Lung (tissue), 12 donors: ENCODE results near the gene KIF18B. TPM values are rescaled to one million over a fixed set of nuclear protein-coding genes. Genes with fewer than 3 reads are reported as not detected.

Experiments used
- ATAC-seq: fragments of 200-7000 bp; cut with Tn5 transposase; one replicate; pipeline ENCODE4 v1.9.1; 2020; ENCODE audit warnings: moderate number of reproducible peaks; ENCODE audit not compliant: insufficient read depth, low FRiP score
- DNase-seq, 3 donors: peaks; one replicate each; pipeline ENCODE4 v3.0.0-alpha.2; 2013 to 2017
- H3K27ac ChIP-seq, 2 donors: one replicate each; pipeline ENCODE4 v1.5.1; 2013; ENCODE audit warnings: mild to moderate bottlenecking in 2 of 2, moderate library complexity in 2 of 2, control low read depth in 1 of 2, inconsistent platforms in 1 of 2, low read depth in 1 of 2, low read length in 1 of 2
- H3K27me3 ChIP-seq, 3 donors: one replicate each; pipeline ENCODE4 v1.5.1; 2013; ENCODE audit warnings: low read length in 2 of 3; ENCODE audit not compliant: control insufficient read depth in 3 of 3, insufficient read depth in 3 of 3
- H3K36me3 ChIP-seq, 4 donors: one replicate each; pipeline ENCODE4 v1.5.1; 2013; ENCODE audit warnings: low read length in 4 of 4, mild to moderate bottlenecking in 1 of 4, moderate library complexity in 1 of 4; ENCODE audit not compliant: control insufficient read depth in 4 of 4, insufficient read depth in 4 of 4
- H3K4me1 ChIP-seq, 5 donors: one replicate each; pipeline ENCODE4 v1.5.1; 2013; ENCODE audit warnings: low read length in 5 of 5, mild to moderate bottlenecking in 2 of 5, moderate library complexity in 1 of 5; ENCODE audit not compliant: control insufficient read depth in 5 of 5, insufficient read depth in 5 of 5
- H3K4me3 ChIP-seq: one replicate; pipeline ENCODE4 v1.5.1; 2013; ENCODE audit warnings: mild to moderate bottlenecking, control low read depth, moderate library complexity
- H3K9ac ChIP-seq, 2 donors: one replicate each; pipeline ENCODE4 v1.5.1; 2013; ENCODE audit warnings: low read length in 2 of 2, control low read depth in 1 of 2; ENCODE audit not compliant: insufficient read depth in 1 of 2
- H3K9me3 ChIP-seq, 4 donors: one replicate each; pipeline ENCODE4 v1.5.1; 2013; ENCODE audit warnings: low read length in 3 of 4, mild to moderate bottlenecking in 1 of 4, moderate library complexity in 1 of 4; ENCODE audit not compliant: control insufficient read depth in 4 of 4, insufficient read depth in 3 of 4
- CTCF ChIP-seq: IDR thresholded peaks from 2 replicates; pipeline ENCODE4 v1.5.1; 2012; ENCODE audit warnings: mild to moderate bottlenecking; ENCODE audit errors: control extremely low read depth, extremely low read depth
- WGBS, 2 donors: extraction: QIAGEN DNeasy Blood & Tissue Kit; methylation state at CpG; one replicate each; pipeline ENCODE4 v1.1.7; 2013; 5-methylcytosine and 5-hydroxymethylcytosine counted together
- polyA plus RNA-seq, 2 donors: library from polyadenylated mRNA; stranded (reverse); fragments of 200-250 nt; gene quantifications; one replicate each; pipeline ENCODE4 v1.2.1, GENCODE V29; 2013
- total RNA-seq, 2 donors: library from RNA; depleted of rRNA in 1 of 2; stranded (reverse); fragments of >200 nt in 1 of 2; gene quantifications; one replicate each; pipeline ENCODE4 v1.2.1, GENCODE V29; 2014 to 2021
- donor health status: control.
- donor health status: control.
- donor health status: Bipolar disorder and iron deficiency.
- donor health status: healthy.
- donor health status: DM: yes; HTN: yes; CAD: no.

Gene KIF18B
- total and polyA plus RNA-seq, 4 donors, result 0.70 to 1.4 (median 0.83) TPM

- no peaks in the 10 kb centered on the region for H3K4me1 ChIP-seq
- DNase-seq (no peak), ATAC-seq (no peak)
- H3K4me3 ChIP-seq, result no peak overlapping the region
- H3K27ac ChIP-seq, result no peak overlapping the region
- H3K9me3 ChIP-seq, result no peaks in the 10 kb centered on the region
- no peaks in the 10 kb centered on the region for H3K27me3 ChIP-seq
- peaks cover 0 to 9% (median under 1%) of the 10 kb centered on the region in 4 donors for H3K36me3 ChIP-seq
- WGBS, 2 donors, result 59 to 93% methylated on average over 1 of the region's 1 CpG
- H3K9ac ChIP-seq, result no peak overlapping the region
- no peak for TF ChIP-seq CTCF
Observed at GRCh38 chr17:44940768-44941167, 6.8 kb downstream of the KIF18B start.

- no peak overlapping the region for H3K4me3 ChIP-seq
- no peaks in the 10 kb centered on the region for H3K4me1 ChIP-seq
- no peak overlapping the region for H3K9ac ChIP-seq
- ATAC-seq, result no peak
- H3K36me3 ChIP-seq, result peaks cover 0 to 13% (median 1%) of the 10 kb centered on the region in 4 donors
- no peak overlapping the region for H3K27ac ChIP-seq
- DNase-seq, result no peak
- WGBS, 2 donors, result 74 to 80% methylated on average over 4 of the region's 4 CpGs
- no peak for TF ChIP-seq CTCF
- H3K27me3 ChIP-seq, result no peaks in the 10 kb centered on the region
- H3K9me3 ChIP-seq, result no peaks in the 10 kb centered on the region
Observed at GRCh38 chr17:44940317-44940716, 7.3 kb downstream of the KIF18B start.

GRCh38 chr17:44935116-44935515 lies 12.5 kb downstream of the KIF18B start:
- H3K27me3 ChIP-seq, result no peaks in the 10 kb centered on the region
- no peaks in the 10 kb centered on the region for H3K9me3 ChIP-seq
- WGBS, 2 donors, result 92 to 96% methylated on average over 9 of the region's 9 CpGs
- ATAC-seq, result no peak
- H3K36me3 ChIP-seq, result peaks cover 0 to 18% (median 1%) of the 10 kb centered on the region in 4 donors
- no peak for DNase-seq
- H3K9ac ChIP-seq, result no peak overlapping the region
- H3K4me3 ChIP-seq, result no peak overlapping the region
- peaks cover 0 to 3% (median 0%) of the 10 kb centered on the region in 5 donors for H3K4me1 ChIP-seq
- H3K27ac ChIP-seq, result no peak overlapping the region
- TF ChIP-seq CTCF, result no peak

GRCh38 chr17:44934745-44935105 lies 12.8 kb downstream of the KIF18B start:
- no peak for TF ChIP-seq CTCF
- 98 to 99% methylated on average over 10 of the region's 10 CpGs for WGBS, 2 donors
- ATAC-seq (no peak), DNase-seq (no peak)
- Histone ChIP-seq H3K4me1 (peaks cover 0 to 3% (median 0%) of the 10 kb centered on the region in 5 donors), H3K36me3 (peaks cover 0 to 18% (median 1%) of the 10 kb centered on the region in 4 donors), H3K27ac (no peak overlapping the region), H3K9ac (no peak overlapping the region), H3K9me3 (no peaks in the 10 kb centered on the region), H3K27me3 (no peaks in the 10 kb centered on the region), H3K4me3 (no peak overlapping the region)
